ENCODE measurements around the gene SVOPL. TPM values are rescaled to one million over a fixed set of nuclear protein-coding genes. Genes with fewer than 3 reads are reported as not detected.

The SVOPL gene
- total and polyA plus RNA-seq, 5 donors: not detected

DNA sequence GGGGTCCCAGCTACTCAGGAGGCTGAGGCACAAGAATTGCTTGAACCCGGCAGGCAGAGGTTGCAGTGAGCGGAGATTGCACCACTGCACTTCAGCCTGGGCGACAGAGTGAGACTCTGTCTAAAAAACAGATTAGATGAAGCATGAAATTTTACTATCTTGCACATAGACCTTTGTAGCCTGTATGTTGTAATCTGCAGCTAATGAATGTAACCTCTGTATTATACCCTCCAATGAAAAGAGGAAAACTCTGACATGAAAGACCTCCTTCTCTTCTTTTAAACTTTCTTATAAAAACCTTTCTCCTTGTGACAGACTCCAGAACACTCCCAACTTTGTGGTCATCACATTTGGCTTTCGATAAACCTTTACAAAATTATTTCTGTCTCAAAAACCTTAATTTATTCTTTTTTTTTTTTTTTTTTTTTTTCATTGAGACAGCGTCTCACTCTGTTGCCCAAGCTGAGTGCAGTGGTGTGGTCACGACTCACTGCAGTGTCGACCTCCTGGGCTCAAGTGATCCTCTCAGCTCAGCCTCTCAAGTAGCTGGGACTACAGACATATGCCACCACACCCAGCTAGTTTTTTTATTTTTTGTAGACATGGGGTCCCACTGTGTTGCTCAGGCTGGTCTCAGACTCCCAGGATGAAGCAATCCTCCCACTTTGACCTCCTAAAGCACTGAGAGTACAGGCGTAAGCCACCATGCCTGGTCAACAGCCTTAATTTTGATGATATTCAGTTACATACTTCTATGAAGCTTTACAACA lies 97.4 kb downstream of the SVOPL start:
- intact Hi-C loops (cut with DNase I): no loop called here
- Histone ChIP-seq H3K4me3 (ENCODE audit: low read length) (no peak overlapping the region), H3K27me3 (ENCODE audit: control insufficient read depth, insufficient read depth) (no peaks in the 10 kb centered on the region), H3K9me3 (ENCODE audit: control insufficient read depth, low read length) (peaks cover 1% of the 10 kb centered on the region), H3K4me1 (ENCODE audit: control insufficient read depth, insufficient read depth, low read length) (no peaks in the 10 kb centered on the region), H3K27ac (ENCODE audit: low read length) (no peak overlapping the region)
- no peak for ATAC-seq
- 88% methylated on average over 8 of the region's 8 CpGs for WGBS
- no peak for DNase-seq

DNA sequence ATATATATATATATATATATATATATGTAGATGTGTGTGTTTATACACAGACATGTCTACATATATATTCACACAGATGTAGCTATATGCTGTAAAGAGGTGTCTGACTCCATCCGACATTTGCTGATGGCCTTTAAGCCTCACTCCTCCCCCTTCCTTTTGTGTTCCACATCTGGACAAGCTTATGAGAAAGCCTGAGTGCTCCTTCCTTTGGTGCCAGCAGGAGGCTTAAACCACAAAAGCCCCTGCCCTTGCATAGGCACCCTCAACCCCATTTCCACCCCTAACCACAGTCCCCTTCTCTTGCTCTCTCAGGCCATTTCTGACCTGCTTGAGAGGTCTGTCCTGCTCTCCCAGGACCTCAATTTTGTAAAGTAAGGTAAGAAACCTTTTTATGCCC lies 98.7 kb downstream of the SVOPL start:
- no peak for ATAC-seq
- intact Hi-C loops (cut with DNase I): no loop called here
- 55% methylated on average over 1 of the region's 1 CpG for WGBS

DNA sequence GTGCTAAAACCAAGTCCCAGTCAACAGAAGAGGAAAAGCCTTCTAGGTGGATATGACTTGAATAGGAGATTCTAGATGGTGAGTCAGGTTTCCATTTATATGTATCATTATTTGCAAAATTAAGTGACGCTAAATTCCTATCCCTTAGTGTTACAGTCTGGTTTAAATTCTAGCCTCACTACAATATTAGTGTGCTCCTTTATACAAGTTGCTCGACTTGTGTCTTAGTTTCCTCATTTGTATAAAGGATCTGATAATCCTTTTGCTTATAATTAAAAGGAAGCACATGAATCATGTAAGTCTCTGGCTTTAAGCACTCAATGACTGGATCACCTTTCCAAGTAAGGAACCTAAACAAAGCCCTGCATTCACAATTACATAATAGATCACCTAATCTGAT lies 105.7 kb downstream of the SVOPL start:
- WGBS: 90% methylated on average over 2 of the region's 2 CpGs
- no peak for DNase-seq
- intact Hi-C loops (cut with DNase I): no loop called here

More for the DNA sequence above, 98.7 kb downstream of the SVOPL start:
- no peak overlapping the region for H3K4me3 ChIP-seq (ENCODE audit: low read length)
- H3K27me3 ChIP-seq (ENCODE audit: control insufficient read depth, insufficient read depth): no peaks in the 10 kb centered on the region
- no peaks in the 10 kb centered on the region for H3K4me1 ChIP-seq (ENCODE audit: control insufficient read depth, insufficient read depth, low read length)
- no peak for DNase-seq
- H3K27ac ChIP-seq (ENCODE audit: low read length): no peak overlapping the region
- H3K9me3 ChIP-seq (ENCODE audit: control insufficient read depth, low read length): peaks cover 1% of the 10 kb centered on the region

DNA sequence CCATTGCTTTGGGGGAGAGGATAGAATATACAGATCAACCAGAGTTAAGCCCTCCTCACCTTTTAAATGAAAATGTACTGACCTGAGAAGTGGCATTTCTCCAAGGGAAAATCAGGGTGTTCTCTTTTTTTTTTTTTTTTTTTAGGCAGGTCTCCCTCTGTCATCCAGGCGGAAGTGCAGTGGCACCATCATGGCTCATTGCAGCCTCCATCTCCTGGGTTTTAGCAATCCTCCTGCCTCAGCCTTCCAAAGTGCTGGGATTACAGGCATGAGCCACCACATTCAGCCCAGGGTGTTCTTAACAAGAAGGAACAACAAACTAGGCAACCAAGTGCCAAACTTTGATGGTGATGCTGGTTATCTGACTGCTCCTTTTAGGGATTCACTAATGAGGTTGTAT lies 111.0 kb downstream of the SVOPL start:
- H3K9me3 ChIP-seq (ENCODE audit: control insufficient read depth, low read length): no peaks in the 10 kb centered on the region
- no peaks in the 10 kb centered on the region for H3K4me1 ChIP-seq (ENCODE audit: control insufficient read depth, insufficient read depth, low read length)
- no peaks in the 10 kb centered on the region for H3K27me3 ChIP-seq (ENCODE audit: control insufficient read depth, insufficient read depth)
- ATAC-seq (no peak), DNase-seq (no peak)
- H3K4me3 ChIP-seq (ENCODE audit: low read length): no peak overlapping the region
- intact Hi-C loops (cut with DNase I): no loop called here
- no peak overlapping the region for H3K27ac ChIP-seq (ENCODE audit: low read length)
- 94% methylated on average over 1 of the region's 1 CpG for WGBS

More for the DNA sequence above, 105.7 kb downstream of the SVOPL start:
- no peak for ATAC-seq
- Histone ChIP-seq H3K9me3 (ENCODE audit: control insufficient read depth, low read length) (no peaks in the 10 kb centered on the region), H3K4me1 (ENCODE audit: control insufficient read depth, insufficient read depth, low read length) (no peaks in the 10 kb centered on the region), H3K4me3 (ENCODE audit: low read length) (no peak overlapping the region), H3K27me3 (ENCODE audit: control insufficient read depth, insufficient read depth) (no peaks in the 10 kb centered on the region), H3K27ac (ENCODE audit: low read length) (no peak overlapping the region)

DNA sequence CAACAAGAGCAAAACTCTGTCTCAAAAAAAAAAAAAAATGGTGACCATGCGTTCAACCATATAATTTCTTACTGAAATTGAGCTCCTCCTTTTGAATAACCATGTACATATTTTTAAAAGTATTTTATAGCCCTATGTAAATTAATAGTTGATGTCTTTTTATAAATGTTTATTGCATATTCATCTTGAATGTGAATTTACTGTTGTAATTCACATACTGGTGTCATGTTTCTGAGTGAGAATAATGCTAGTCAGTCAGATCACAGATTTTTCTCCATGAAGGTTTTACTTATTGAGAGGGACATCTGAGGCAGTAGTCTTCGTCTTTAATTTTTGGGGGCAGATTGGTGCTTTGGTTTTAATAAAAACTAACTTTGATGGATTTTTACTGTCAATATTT lies 112.2 kb downstream of the SVOPL start:
- ATAC-seq: no peak
- intact Hi-C loops (cut with DNase I): no loop called here
- 97% methylated on average over 2 of the region's 2 CpGs for WGBS
- Histone ChIP-seq H3K27me3 (ENCODE audit: control insufficient read depth, insufficient read depth) (no peaks in the 10 kb centered on the region), H3K9me3 (ENCODE audit: control insufficient read depth, low read length) (no peaks in the 10 kb centered on the region), H3K4me1 (ENCODE audit: control insufficient read depth, insufficient read depth, low read length) (no peaks in the 10 kb centered on the region), H3K4me3 (ENCODE audit: low read length) (no peak overlapping the region), H3K27ac (ENCODE audit: low read length) (no peak overlapping the region)
- DNase-seq: no peak

DNA sequence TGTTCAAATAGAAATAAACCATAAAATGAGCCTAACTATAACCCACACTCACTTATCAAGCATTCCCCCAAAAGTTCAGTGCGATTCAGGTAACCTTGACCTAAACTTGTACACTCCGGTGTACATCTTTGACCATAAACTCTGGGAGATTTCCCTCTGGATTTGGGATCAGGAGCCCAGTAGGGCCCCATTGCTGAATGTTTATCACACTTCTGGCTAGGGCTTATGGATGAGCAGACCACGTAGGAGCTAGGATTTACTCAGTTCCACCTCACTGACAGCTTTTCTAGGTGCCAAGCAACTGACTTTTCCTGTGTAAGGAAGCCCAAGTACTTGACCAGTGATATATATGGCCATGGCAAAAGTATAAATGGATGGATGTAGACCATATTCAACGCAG lies 113.7 kb downstream of the SVOPL start:
- H3K27me3 ChIP-seq (ENCODE audit: control insufficient read depth, insufficient read depth): no peaks in the 10 kb centered on the region
- DNase-seq (no peak), ATAC-seq (no peak)
- WGBS: 95% methylated on average over 4 of the region's 4 CpGs
- H3K4me1 ChIP-seq (ENCODE audit: control insufficient read depth, insufficient read depth, low read length): no peaks in the 10 kb centered on the region
- H3K27ac ChIP-seq (ENCODE audit: low read length): no peak overlapping the region
- intact Hi-C loops (cut with DNase I): no loop called here
- H3K4me3 ChIP-seq (ENCODE audit: low read length): no peak overlapping the region
- H3K9me3 ChIP-seq (ENCODE audit: control insufficient read depth, low read length): no peaks in the 10 kb centered on the region

DNA sequence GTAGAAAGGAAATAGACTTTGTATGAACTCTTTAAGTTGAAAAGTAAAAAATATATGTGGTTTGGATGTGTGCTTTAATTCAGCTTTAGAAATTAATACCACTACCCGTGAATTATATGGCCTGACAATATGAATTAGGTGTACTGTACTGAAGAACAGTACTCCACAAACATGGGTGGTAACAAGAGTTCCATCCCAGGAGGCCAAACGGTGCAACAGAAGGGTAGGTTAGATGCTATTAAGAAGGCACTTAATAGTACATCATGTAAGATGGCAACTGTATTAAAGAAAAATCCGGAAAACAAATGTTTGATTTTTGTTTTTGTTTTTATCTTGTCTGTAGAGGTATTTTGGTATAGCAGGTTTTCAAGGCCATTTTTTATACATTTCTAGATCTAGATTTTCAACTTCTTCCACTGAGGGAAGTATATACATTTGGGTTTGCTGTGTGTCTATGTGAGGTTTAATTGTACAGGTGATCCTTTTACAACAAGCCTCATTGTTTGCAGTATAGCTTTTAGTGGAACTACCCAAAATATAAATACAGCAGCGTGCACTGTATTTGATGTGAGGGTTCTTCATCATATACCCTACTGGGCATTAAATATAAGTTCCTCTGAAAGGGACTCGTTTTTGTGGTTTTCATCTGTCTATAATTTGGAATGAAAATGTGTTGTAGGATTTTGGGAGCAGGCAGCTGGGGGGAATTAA lies 115.7 kb downstream of the SVOPL start:
- intact Hi-C loops (cut with DNase I): no loop called here
- 93% methylated on average over 5 of the region's 5 CpGs for WGBS
- DNase-seq: no peak
- no peak for ATAC-seq
- Histone ChIP-seq H3K4me3 (ENCODE audit: low read length) (no peak overlapping the region), H3K27ac (ENCODE audit: low read length) (no peak overlapping the region), H3K4me1 (ENCODE audit: control insufficient read depth, insufficient read depth, low read length) (no peaks in the 10 kb centered on the region), H3K9me3 (ENCODE audit: control insufficient read depth, low read length) (no peaks in the 10 kb centered on the region), H3K27me3 (ENCODE audit: control insufficient read depth, insufficient read depth) (no peaks in the 10 kb centered on the region)

DNA sequence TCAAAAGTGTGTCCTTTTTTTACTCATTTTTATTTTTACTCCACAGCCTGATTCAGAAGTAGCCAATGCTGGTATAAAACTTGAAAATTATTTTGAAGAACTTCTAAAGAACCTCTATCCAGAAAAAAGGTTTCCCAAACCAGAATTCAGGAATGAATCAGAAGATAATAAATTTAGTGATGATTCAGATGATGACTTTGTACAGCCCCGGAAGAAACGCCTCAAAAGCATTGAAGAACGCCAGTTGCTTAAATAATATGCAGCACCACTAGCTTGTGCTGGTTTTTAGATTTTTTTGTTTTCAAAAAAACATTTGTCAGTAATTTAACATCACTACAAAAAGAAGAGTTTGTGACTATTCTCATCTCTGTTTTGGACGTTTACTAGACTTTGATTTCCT lies 116.5 kb downstream of the SVOPL start:
- no peak overlapping the region for H3K27ac ChIP-seq (ENCODE audit: low read length)
- no peak overlapping the region for H3K4me3 ChIP-seq (ENCODE audit: low read length)
- 90% methylated on average over 4 of the region's 4 CpGs for WGBS
- no peaks in the 10 kb centered on the region for H3K27me3 ChIP-seq (ENCODE audit: control insufficient read depth, insufficient read depth)
- no peaks in the 10 kb centered on the region for H3K4me1 ChIP-seq (ENCODE audit: control insufficient read depth, insufficient read depth, low read length)
- intact Hi-C loops (cut with DNase I): no loop called here
- no peaks in the 10 kb centered on the region for H3K9me3 ChIP-seq (ENCODE audit: control insufficient read depth, low read length)
- DNase-seq (no peak), ATAC-seq (no peak)

DNA sequence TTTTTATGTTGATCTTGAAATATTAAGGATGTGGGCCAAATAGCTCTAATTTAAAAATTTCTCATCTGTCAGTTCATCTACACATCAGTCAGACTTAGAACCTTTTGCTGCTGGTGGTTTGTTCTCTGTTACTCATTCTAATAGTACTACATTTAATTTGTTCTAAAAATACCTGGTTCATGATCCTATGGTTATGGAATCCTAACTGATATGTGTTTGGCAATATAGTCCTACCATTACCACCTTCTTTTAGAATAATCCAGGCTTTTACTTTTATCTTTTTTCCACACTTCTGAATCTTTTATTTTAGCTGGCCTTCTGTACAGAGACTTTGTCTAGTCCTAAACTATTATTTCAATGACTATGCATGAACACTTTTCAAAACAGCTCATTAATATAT lies 116.9 kb downstream of the SVOPL start:
- intact Hi-C loops (cut with DNase I): no loop called here
- Histone ChIP-seq H3K4me3 (ENCODE audit: low read length) (no peak overlapping the region), H3K27ac (ENCODE audit: low read length) (no peak overlapping the region), H3K27me3 (ENCODE audit: control insufficient read depth, insufficient read depth) (no peaks in the 10 kb centered on the region), H3K4me1 (ENCODE audit: control insufficient read depth, insufficient read depth, low read length) (no peaks in the 10 kb centered on the region), H3K9me3 (ENCODE audit: control insufficient read depth, low read length) (no peaks in the 10 kb centered on the region)
- ATAC-seq: no peak
- DNase-seq: no peak

DNA sequence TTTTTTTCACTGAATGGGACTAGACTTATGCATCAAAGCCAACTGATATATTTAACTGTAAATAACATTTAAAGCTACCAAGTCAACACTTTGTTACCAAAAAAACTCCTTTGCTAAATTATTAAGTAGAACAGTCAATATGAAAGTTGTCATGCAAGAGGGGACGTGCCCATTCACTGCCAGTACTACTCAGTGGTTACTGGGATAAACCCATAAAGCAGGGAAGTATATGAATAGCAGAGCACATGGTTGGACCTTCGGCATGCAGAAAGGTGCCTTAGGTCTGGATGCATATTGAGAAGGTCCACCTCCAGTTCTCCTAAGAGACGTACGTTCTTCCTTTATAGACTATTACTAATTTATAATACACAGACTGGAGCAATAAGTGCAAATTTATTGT lies 120.1 kb downstream of the SVOPL start:
- ATAC-seq (no peak), DNase-seq (no peak)
- WGBS: 97% methylated on average over 4 of the region's 4 CpGs
- intact Hi-C loops (cut with DNase I): no loop called here
- H3K27ac ChIP-seq (ENCODE audit: low read length): no peak overlapping the region
- H3K4me1 ChIP-seq (ENCODE audit: control insufficient read depth, insufficient read depth, low read length): no peaks in the 10 kb centered on the region
- H3K4me3 ChIP-seq (ENCODE audit: low read length): no peak overlapping the region
- H3K27me3 ChIP-seq (ENCODE audit: control insufficient read depth, insufficient read depth): no peaks in the 10 kb centered on the region
- no peaks in the 10 kb centered on the region for H3K9me3 ChIP-seq (ENCODE audit: control insufficient read depth, low read length)

DNA sequence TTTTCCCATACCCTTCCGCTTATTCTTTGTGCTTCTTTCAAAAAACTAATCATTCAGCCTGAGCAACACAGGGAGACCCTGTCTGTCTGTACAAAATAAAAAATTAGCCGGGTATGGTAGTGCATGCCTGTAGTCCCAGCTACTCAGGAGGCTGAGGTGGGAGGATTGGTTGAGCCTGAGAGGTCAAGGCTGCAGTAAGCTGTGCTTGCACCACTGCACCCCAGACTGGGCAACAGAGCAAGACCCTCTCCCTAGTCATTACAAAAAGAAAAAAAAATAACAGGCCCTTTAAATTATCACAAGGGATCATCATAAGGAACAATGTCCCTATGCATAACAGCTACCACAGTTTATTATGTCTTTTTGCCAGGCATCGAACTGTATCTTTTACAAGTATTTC lies 121.5 kb downstream of the SVOPL start:
- WGBS: 96% methylated on average over 3 of the region's 3 CpGs
- no peak overlapping the region for H3K4me3 ChIP-seq (ENCODE audit: low read length)
- no peaks in the 10 kb centered on the region for H3K27me3 ChIP-seq (ENCODE audit: control insufficient read depth, insufficient read depth)
- DNase-seq (no peak), ATAC-seq (no peak)
- H3K27ac ChIP-seq (ENCODE audit: low read length): no peak overlapping the region
- H3K9me3 ChIP-seq (ENCODE audit: control insufficient read depth, low read length): no peaks in the 10 kb centered on the region
- H3K4me1 ChIP-seq (ENCODE audit: control insufficient read depth, insufficient read depth, low read length): no peaks in the 10 kb centered on the region
- intact Hi-C loops (cut with DNase I): no loop called here
